DND-41 (cell line): ENCODE results near the gene ABCG2.

Experiments
- ATAC-seq: fragments of 200-7000 bp; cut with Tn5 transposase; 3 replicates; pipeline ENCODE4 v1.9.1; 2021; ENCODE audit warnings: low read depth; ENCODE audit not compliant: insufficient read depth
- DNase-seq: peaks from one replicate; pipeline ENCODE4 v3.0.0-alpha.2; 2020
- H2AFZ ChIP-seq: 2 replicates; pipeline ENCODE4 v1.6.0; 2012; ENCODE audit warnings: low read depth, low read length
- H3K27ac ChIP-seq: 2 replicates; pipeline ENCODE4 v1.5.1; 2012; ENCODE audit warnings: low read length, inconsistent platforms
- H3K27me3 ChIP-seq: fragments of 200-600 bp; sonication (generic); 2 replicates; pipeline ENCODE4 v1.6.0; 2012; ENCODE audit warnings: low read length, mild to moderate bottlenecking, inconsistent platforms; ENCODE audit not compliant: insufficient read depth, poor library complexity
- H3K36me3 ChIP-seq: 2 replicates; pipeline ENCODE4 v1.5.1; 2012; ENCODE audit warnings: low read length, inconsistent platforms; ENCODE audit not compliant: insufficient read depth
- H3K4me1 ChIP-seq: 2 replicates; pipeline ENCODE4 v1.5.1; 2012; ENCODE audit warnings: mild to moderate bottlenecking, low read length; ENCODE audit not compliant: insufficient read depth
- H3K4me2 ChIP-seq: 2 replicates; pipeline ENCODE4 v1.6.0; 2012; ENCODE audit warnings: mild to moderate bottlenecking, moderate library complexity, low read length, inconsistent platforms; ENCODE audit not compliant: insufficient read depth
- H3K4me3 ChIP-seq, 2 experiments: fragments of 200-600 bp in 1 of 2; shearing (Covaris generic) in 1 of 2; 2 replicates each; pipeline ENCODE4 v1.5.1; 2012 to 2016; ENCODE audit warnings: inconsistent platforms in 2 of 2, low read length in 2 of 2, mild to moderate bottlenecking in 2 of 2, low read depth in 1 of 2, moderate library complexity in 1 of 2
- H3K79me2 ChIP-seq: 2 replicates; pipeline ENCODE4 v1.6.0; 2012; ENCODE audit warnings: low read length, inconsistent platforms; ENCODE audit not compliant: insufficient read depth
- H3K9ac ChIP-seq: 2 replicates; pipeline ENCODE4 v1.6.0; 2012; ENCODE audit warnings: low read depth, mild to moderate bottlenecking, inconsistent platforms, low read length, moderate library complexity
- H3K9me3 ChIP-seq: 2 replicates; pipeline ENCODE4 v1.5.1; 2012; ENCODE audit warnings: low read length, moderate library complexity, mild to moderate bottlenecking, inconsistent platforms; ENCODE audit not compliant: insufficient read depth, severe bottlenecking
- H4K20me1 ChIP-seq: 2 replicates; pipeline ENCODE4 v1.6.0; 2012; ENCODE audit warnings: low read length; ENCODE audit not compliant: insufficient read depth
- CTCF ChIP-seq: IDR thresholded peaks from 2 replicates; pipeline ENCODE4 v1.5.1; 2012; ENCODE audit warnings: borderline replicate concordance, low read length, moderate library complexity, mild to moderate bottlenecking; ENCODE audit not compliant: poor library complexity, severe bottlenecking; ENCODE audit errors: extremely low read depth
- EZH2 ChIP-seq: IDR thresholded peaks from 3 replicates; pipeline ENCODE4 v1.6.1; 2012; ENCODE audit warnings: borderline replicate concordance, low read depth, mild to moderate bottlenecking, moderate library complexity, low read length, inconsistent platforms; ENCODE audit not compliant: severe bottlenecking

The ABCG2 gene

GRCh38 chr4:88106205-88106604 is 52.2 kb downstream of the ABCG2 start:
- Histone ChIP-seq H2AFZ (no peak overlapping the region), H3K4me3 (no peak overlapping the region), H3K27ac (no peak overlapping the region), H3K9ac (no peak overlapping the region), H3K4me1 (no peaks in the 10 kb centered on the region), H3K79me2 (no peaks in the 10 kb centered on the region), H3K9me3 (no peaks in the 10 kb centered on the region), H3K4me2 (no peak overlapping the region), H4K20me1 (no peaks in the 10 kb centered on the region), H3K27me3 (no peaks in the 10 kb centered on the region), H3K36me3 (no peaks in the 10 kb centered on the region)
- TF ChIP-seq EZH2 (no peak), CTCF (no peak)
- ATAC-seq (no peak), DNase-seq (no peak)

GRCh38 chr4:88104902-88105610 is 53.4 kb downstream of the ABCG2 start:
- Histone ChIP-seq H3K4me3 (no peak overlapping the region), H3K36me3 (no peaks in the 10 kb centered on the region), H3K79me2 (no peaks in the 10 kb centered on the region), H3K4me1 (no peaks in the 10 kb centered on the region), H3K9ac (no peak overlapping the region), H3K27me3 (no peaks in the 10 kb centered on the region), H3K27ac (no peak overlapping the region), H4K20me1 (no peaks in the 10 kb centered on the region), H3K9me3 (no peaks in the 10 kb centered on the region), H2AFZ (no peak overlapping the region), H3K4me2 (no peak overlapping the region)
- no peak for ATAC-seq
- no peak for DNase-seq
- TF ChIP-seq EZH2 (no peak), CTCF (no peak)

- no peaks in the 10 kb centered on the region for H3K4me1 ChIP-seq
- TF ChIP-seq EZH2 (no peak), CTCF (no peak)
- ATAC-seq (no peak), DNase-seq (no peak)
- H2AFZ ChIP-seq: no peak overlapping the region
- no peaks in the 10 kb centered on the region for H3K36me3 ChIP-seq
- no peaks in the 10 kb centered on the region for H3K9me3 ChIP-seq
- H3K79me2 ChIP-seq: no peaks in the 10 kb centered on the region
- no peak overlapping the region for H3K4me2 ChIP-seq
- no peak overlapping the region for H3K4me3 ChIP-seq
- no peaks in the 10 kb centered on the region for H4K20me1 ChIP-seq
- H3K27ac ChIP-seq: no peak overlapping the region
- H3K27me3 ChIP-seq: no peaks in the 10 kb centered on the region
- no peak overlapping the region for H3K9ac ChIP-seq
Measured at GRCh38 chr4:88102026-88102425, 56.4 kb downstream of the ABCG2 start.

GRCh38 chr4:88101165-88101564 is 57.3 kb downstream of the ABCG2 start:
- DNase-seq (no peak), ATAC-seq (no peak)
- Histone ChIP-seq H3K4me3 (no peak overlapping the region), H3K9me3 (no peaks in the 10 kb centered on the region), H3K36me3 (no peaks in the 10 kb centered on the region), H3K27ac (no peak overlapping the region), H3K9ac (no peak overlapping the region), H4K20me1 (no peaks in the 10 kb centered on the region), H3K27me3 (no peaks in the 10 kb centered on the region), H2AFZ (no peak overlapping the region), H3K4me2 (no peak overlapping the region), H3K79me2 (no peaks in the 10 kb centered on the region), H3K4me1 (no peaks in the 10 kb centered on the region)
- TF ChIP-seq EZH2 (no peak), CTCF (no peak)
